NCI-H82 treated with DMSO at 0.1 percent for 48 hours (cell line): ENCODE measurements around the gene DIPK1C.

Source experiments
- DNase-seq: peaks from one replicate; lab custom pipeline; 2025; ENCODE audit not compliant: unreplicated experiment; lab: John Stamatoyannopoulos, UW

The DIPK1C gene

GRCh38 chr18:74453642-74454198 is 3.4 kb downstream of the DIPK1C start:
- DNase-seq: no peak

DNA sequence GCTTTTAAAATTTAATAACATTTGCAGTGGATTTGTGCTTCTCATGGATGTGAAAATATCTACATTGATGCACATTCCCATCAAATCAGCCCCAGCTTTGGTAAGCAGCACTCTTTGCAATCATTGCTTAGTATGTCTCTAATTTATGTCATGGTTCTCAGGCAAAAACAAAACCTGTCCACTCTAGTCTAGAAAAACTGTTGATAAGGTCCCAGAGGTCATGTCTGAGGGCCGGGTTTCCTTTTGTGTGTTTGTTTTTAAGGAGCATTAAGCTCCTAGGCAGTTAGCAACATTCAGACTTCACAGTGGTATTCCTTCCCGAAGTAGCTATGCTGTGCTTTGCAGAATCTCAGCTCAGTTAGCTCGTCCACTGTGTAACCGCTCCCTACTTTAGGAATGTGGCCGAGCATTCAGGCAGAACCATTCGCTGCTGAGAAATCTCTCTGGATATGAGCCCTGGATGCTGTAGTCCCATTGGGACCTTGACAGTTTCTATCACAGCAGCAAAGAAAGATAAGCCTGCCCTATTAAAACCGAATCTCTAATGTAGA is 4.0 kb downstream of the DIPK1C start:
- DNase-seq: no peak

DNA sequence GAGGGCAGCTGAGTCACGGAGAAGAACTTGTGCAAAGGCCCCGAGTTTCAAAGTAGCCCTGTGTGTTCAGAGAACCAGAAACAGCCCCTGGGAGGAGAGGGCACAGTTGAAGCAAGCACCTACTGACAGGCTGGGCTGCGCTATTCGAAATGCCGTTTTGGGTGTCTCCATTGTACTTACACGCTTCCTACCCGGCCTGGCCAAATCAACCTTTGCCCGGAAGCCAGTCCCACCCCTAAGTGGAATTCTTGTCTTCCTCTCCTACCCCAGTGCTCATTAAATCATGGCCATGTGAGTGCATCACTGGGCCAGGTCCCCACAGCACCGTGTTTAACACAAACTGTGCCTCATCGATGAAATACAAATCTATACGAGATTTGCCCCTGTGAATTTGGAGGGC is 6.0 kb downstream of the DIPK1C start:
- no peak for DNase-seq

DNA sequence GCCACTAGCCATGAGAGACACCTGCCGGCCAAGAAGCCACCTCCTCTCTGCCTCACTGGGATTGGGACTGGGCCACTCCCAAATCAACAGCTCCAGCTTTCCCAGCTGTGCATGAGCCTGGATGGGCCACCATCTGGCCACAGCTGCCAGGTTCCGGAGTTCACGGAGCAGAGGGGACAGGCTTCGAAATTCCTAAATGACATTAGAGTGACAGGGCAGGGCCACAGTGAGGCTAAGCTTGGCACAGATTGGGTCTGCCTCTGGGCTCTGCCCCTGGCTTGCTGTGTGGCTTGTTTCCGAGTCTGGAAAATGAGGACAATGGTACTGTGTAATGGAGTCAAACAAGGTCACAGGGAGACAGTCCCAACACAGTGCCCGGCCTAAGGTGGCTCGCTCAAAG is 6.5 kb downstream of the DIPK1C start:
- no peak for DNase-seq

GRCh38 chr18:74447404-74448152 is 9.5 kb downstream of the DIPK1C start:
- DNase-seq: no peak

DNA sequence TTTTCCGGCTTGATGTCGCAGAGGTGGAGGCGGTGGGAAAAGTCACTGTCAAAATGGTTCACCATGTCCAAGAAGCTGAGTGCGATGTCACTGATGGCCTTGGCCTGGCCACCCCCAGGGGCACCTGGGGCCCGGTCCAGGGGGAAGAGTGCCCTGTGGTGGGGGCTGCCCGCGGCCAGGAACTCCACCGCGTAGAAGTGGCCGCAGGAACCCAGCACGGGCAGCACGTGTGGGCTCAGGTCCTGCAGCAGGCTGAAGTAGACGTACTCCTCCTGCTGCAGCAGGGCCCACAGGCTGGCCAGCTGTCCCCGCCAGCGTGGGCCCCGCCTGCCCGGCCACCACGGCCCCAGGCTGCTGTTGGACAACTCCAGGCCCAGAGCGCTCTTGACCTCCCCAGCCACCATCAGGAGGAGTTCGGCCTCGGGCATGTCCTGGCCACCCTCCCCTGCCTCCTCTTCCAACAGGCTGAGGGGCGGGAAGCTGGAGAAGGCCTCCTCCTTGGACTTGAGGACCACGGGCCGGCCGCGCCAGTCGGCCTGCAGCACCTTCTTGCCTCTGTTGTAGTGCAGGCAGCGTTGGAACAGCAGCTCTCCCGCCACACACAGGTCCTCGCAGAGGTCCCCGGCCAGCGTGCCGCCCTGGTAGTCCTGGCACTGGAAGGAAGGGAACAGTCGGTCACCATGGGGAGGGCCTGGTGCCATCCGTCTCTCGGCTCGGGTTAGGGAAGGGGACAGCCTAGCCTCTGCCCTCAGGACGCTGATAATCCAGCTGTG is 10.3 kb downstream of the DIPK1C start:
- no peak for DNase-seq

DNA sequence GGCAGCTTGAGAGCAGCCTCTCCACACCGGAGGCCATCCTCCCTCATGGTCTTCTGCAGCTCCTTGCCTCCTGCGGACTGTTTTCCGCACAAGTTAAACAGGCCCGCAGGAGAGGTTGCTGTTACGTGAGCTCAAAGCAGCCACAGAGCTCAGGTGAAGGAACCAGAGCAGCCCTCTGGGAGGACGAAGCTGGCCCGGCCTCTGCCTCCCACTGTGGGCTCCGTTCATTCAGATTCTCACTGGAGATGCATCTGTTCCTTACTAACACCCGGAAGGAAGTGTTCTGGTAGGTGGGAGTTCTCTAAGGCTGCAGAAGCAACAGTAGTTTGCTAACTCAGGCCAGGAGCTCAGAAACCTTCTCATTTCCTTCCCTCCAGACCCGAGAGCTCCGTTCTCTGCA is 10.9 kb downstream of the DIPK1C start:
- no peak for DNase-seq

DNA sequence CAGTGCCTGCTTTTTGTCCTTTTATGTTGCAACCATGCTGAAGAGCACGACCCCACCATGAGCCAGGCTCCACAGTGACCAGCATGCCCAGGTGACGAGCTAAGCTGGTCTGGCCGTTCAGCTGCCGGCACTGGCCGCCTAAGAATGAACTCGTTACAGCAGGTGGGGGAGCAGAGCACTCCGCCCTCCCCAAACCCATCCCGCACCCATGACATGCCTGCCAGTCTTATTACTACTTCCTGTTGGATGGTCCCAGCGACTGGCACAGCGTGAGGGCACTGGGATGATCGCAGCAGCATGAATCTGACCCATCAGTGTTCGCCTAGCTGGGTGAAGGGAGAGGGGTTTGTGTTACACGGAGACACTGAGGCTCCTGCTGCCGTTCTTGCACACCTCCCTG is 11.5 kb downstream of the DIPK1C start:
- DNase-seq: no peak

DNA sequence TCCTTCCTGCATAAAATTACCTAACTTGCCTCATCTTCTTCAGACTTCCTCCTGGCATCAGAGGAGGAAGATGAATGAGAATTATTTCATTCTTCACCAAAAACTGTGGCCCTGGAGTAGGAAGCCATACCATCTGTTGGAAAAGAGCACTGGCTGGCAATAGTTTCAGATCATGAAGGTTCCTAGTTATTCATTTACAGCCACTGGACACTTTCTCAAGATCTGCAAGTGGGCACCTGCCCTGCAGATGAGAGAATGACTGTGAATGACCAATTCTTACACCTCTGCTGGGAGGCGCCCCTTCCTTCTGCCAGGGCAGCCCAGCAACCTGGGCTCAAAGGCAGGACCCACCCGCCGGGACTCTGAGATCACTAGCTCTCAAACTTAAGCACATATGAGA is 13.0 kb downstream of the DIPK1C start:
- DNase-seq: no peak

GRCh38 chr18:74440808-74441427 is 16.2 kb downstream of the DIPK1C start:
- DNase-seq: no peak

GRCh38 chr18:74438091-74438490 is 19.0 kb downstream of the DIPK1C start:
- DNase-seq: no peak

- no peak for DNase-seq
Measured at GRCh38 chr18:74436158-74436769, 20.8 kb downstream of the DIPK1C start.

- no peak for DNase-seq
Measured at GRCh38 chr18:74435740-74436139, 21.4 kb downstream of the DIPK1C start.

- no peak for DNase-seq
Measured at GRCh38 chr18:74434466-74434865, 22.6 kb downstream of the DIPK1C start.

GRCh38 chr18:74430806-74431571 is 26.1 kb downstream of the DIPK1C start:
- DNase-seq: peak; percentile 36

GRCh38 chr18:74430231-74430630 is 26.9 kb downstream of the DIPK1C start:
- DNase-seq: no peak

- DNase-seq: no peak
Measured at GRCh38 chr18:74429096-74429495, 28.0 kb downstream of the DIPK1C start.

DNA sequence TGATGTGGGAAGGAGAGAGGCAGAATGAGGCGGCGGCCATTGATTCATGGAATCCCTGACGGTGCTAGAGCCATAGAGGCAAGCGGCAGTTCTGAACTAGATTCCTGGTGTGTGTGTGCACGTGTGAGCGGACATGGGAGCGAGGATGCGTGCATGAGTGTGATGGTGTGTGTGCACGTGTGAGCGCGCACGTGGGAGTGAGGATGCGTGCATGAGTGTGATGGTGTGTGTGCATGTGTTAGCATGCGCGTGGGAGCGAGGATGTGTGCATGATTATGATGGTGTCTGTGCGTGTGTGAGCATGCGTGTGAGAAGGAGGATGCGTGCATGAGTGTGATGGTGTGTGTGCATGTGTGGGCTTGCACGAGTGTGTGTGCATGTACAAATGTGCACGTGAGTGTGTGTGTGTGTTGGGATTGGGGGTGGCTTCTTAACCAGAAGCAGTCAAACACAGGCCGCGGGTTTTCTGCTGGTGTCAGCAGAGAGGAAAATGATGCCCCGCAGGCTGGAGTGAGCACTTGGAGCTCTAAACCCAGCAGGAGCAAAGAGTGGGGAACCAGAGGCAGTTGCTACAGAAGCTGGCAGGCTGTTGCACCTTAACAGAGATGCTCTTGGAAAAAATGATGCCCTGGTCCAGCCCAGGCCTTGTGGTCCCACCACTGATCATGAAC is 29.5 kb downstream of the DIPK1C start:
- DNase-seq: no peak

GRCh38 chr18:74425876-74426275 is 31.2 kb downstream of the DIPK1C start:
- DNase-seq: no peak

DNA sequence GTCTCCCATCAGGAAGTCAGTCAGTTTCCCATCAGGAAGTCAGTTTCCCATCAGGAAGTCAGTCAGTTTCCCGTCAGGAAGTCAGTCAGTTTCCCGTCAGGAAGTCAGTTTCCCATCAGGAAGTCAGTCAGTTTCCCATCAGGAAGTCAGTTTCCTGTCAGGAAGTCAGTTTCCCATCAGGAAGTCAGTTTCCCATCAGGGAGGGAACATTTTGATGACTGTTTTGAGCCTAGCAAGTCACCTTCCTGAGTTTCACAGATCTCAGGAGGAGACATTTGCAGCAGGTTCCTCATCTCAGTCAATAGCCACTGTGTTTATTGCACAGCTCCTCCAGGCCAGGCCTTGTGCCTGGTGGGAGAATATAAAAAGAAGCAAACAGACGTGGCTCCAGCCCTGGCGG is 31.9 kb downstream of the DIPK1C start:
- no peak for DNase-seq
